Right ventricle myocardium inferior (tissue), 1 donor: ENCODE measurements around the gene CCL22. TPM values are rescaled to one million over a fixed set of nuclear protein-coding genes. Genes with fewer than 3 reads are reported as not detected.

Experiments used
- ATAC-seq: fragments of 200-7000 bp; cut with Tn5 transposase; one replicate; pipeline ENCODE4 v1.9.1; 2020; ENCODE audit warnings: mild to moderate bottlenecking, moderate library complexity
- DNase-seq: peaks from one replicate; pipeline ENCODE4 v3.0.0; 2021; ENCODE audit errors: missing footprints
- intact Hi-C: fragments of 100-400 bp; cut with DNase I; formaldehyde crosslinking; loops from one replicate; pipeline ENCODE4 v1.11.0; 2022
- total RNA-seq: library from RNA; stranded (reverse); fragmentation: NEBNext Ultra II Directional; extraction: Animal tissue kit (Norgen Biotek cat#: 25700); gene quantifications from one replicate; pipeline ENCODE4 v1.2.1, GENCODE V29; 2021
- donor health status: DM: no; HTN: yes; CAD: no; lungs with severe emphysema.

CCL22 gene
- total RNA-seq, 1 donor from 2014 or later = not detected

DNA sequence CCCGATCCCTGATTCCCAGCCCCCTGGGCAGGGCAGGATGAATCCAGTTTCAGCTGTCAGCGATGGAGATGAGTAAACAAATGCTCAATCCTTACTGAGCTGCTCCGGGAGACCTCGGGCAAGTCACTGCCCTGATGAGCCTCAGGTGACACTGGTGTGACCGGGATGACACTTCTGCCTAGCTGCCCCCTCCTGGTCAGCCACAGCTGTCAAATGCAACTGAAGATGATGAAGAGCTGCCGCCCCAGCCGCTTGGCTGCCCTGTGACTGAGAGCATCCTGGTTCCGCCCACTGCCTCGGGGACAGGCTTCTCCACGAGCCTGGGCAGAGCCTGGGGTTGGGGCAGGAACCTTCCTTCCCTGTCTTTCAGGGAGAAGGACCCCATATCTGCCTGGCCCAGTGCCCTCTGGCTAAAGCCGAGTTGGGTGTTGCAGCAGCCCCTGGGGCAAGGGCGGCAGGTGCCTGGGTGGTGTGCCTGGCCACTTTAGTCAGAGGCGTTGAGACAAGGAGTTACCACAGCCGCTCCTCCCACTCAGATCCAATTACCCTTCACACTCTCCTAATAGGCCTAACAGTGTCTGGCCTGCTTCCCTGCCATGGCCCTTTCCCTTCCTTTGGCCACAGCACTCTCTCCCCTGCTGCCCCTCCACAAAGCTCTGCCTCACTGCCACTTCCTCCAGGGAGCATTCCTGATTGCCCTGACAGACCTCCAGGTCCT lies 51.4 kb downstream of the CCL22 start:
- DNase-seq (no peak), ATAC-seq (no peak)
- intact Hi-C loops = loop anchor here (5.0 kb wide), 1 partner anchor 38 kb away; the partner anchor contains the start of gene CX3CL1

DNA sequence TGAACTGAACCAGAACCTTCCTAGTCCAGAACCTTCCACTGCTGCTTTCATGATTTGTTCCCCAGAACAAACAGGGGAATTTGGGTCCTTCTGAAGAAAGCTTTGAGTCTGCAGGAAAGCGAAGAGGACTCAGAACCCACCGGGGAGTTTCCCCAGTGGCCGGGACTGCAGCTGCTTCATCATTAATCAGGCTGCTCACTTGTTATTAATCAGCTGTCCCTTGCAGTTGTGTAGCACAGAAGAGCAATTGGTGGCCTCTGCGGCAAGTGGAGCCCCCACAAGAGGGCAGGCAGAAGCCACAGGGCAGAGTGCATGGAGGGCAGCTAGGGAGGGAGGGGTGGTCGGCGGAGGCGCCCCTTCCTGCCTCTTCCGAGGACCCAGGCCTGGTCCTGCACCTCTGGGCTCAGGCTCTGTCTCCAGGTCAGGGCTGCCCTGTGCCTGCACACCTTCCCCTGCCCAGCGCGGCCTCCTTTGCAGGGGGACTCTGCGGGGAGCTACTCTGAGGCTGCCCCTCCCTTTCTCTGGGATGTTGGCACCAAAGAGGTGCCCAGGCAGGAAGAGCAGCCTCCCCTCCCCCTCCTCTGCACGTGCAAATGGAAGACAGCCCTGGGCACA lies 52.9 kb downstream of the CCL22 start:
- ATAC-seq (no peak), DNase-seq (no peak)
- intact Hi-C loops = no loop called here

DNA sequence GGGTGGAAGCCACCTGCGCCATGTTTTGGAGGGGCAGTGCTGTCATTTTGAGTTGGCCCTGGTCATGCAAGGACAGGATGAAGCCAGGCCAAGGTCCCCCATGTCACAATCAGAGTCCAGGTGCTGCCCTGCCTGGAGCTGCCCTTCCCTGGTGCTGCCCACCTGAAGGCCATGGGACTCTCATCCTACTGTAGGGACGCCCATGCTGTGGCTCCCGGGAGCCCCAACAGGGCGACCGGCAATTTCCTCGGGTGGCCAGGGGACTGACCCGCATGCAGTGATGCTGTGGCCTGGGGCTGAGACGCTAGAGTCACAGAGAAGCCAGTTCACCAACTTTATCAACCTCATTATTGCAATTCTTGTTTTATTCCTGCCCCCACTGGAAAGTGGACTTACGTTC lies 54.0 kb downstream of the CCL22 start:
- DNase-seq = no peak
- intact Hi-C loops = no loop called here
- no peak for ATAC-seq

DNA sequence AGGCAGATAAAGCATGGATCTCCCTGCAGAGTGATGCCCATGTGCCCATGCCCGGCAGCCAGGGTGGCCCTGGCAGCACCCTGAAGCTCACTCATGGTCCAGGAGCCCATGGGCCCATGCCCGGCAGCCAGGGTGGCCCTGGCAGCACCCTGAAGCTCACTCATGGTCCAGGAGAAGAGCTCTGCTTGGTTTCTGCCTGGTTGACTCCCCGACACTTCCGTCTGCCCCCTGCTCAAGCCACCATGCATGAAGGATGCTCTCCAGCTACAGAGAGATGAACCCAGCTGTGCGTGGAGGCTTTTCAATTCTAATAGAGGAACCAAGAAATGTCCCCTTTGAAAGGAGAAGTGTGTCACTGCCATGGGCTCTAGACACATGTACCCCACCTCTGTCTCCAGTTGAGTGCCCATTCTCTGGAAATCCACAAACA lies 54.7 kb downstream of the CCL22 start:
- intact Hi-C loops = no loop called here
- DNase-seq = no peak
- ATAC-seq = no peak

DNA sequence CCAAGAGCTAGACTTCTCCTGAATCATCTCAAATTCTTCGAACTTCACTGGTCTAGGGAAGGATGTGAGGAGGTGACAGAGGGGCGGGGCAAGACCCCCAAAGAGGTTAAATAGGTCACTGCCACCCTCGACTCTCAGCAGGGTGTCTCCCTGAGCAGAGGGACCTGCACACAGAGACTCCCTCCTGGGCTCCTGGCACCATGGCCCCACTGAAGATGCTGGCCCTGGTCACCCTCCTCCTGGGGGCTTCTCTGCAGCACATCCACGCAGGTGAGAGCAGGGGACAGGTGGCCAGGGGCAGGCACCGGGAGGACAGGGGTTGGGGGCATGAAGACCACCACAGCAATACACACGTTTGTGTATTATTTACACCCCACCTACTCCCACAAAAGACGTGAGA lies 55.1 kb downstream of the CCL22 start:
- intact Hi-C loops = no loop called here
- DNase-seq (no peak), ATAC-seq (no peak)

Other genes with a start within 250 kb of the CCL22 start
- 54.2 TPM for gene PSME3IP1, start 172.7 kb upstream of the CCL22 start, total RNA-seq
- 13.8 TPM for gene RSPRY1, start 172.5 kb upstream of the CCL22 start, total RNA-seq
- 64.1 TPM for gene ARL2BP, start 113.5 kb upstream of the CCL22 start, total RNA-seq
- 3.4 TPM for gene PLLP, start 74.1 kb upstream of the CCL22 start, total RNA-seq
- gene CX3CL1, start 13.7 kb downstream of the CCL22 start, total RNA-seq = 15.2 TPM
- gene CCL17, start 46.0 kb downstream of the CCL22 start, total RNA-seq = not detected
- gene CIAPIN1, start 88.6 kb downstream of the CCL22 start, total RNA-seq = 43.7 TPM
- gene COQ9, start 88.7 kb downstream of the CCL22 start, total RNA-seq = 215 TPM
- gene POLR2C, start 103.9 kb downstream of the CCL22 start, total RNA-seq = 37.1 TPM
- gene DOK4, start 127.7 kb downstream of the CCL22 start, total RNA-seq = 8.4 TPM
- 10.9 TPM for gene CCDC102A, start 177.8 kb downstream of the CCL22 start, total RNA-seq
- 0.32 TPM for gene ADGRG5, start 183.9 kb downstream of the CCL22 start, total RNA-seq